GM19193 (cell line): Measurements from ENCODE around the gene LRP1B.

Experiments used
- POLR2A ChIP-seq: IDR thresholded peaks from 4 replicates; pipeline ENCODE4 v1.6.1; 2011; ENCODE audit not compliant: insufficient read depth, insufficient read length; ENCODE audit errors: extremely low read depth

Gene LRP1B

DNA sequence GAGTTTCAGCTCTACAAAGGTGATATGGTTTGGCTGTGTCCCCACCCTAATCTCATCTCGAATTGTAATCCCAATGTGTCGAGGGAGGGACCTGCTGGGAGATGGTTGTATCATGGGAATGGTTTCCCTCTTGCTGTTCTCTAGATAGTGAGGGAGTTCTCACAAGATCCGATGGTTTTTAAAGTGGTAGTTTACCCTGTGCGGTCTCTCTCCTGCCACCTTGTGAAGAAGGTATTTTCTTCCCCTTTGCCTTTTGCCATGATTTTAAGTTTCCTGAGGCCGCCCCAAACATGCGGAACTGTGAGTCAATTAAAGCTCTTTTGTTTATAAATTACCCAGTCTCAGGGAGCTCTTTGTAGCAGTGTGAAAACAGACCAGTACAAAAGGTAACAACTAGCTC is 306.0 kb downstream of the LRP1B start:
- no peak for TF ChIP-seq POLR2A

DNA sequence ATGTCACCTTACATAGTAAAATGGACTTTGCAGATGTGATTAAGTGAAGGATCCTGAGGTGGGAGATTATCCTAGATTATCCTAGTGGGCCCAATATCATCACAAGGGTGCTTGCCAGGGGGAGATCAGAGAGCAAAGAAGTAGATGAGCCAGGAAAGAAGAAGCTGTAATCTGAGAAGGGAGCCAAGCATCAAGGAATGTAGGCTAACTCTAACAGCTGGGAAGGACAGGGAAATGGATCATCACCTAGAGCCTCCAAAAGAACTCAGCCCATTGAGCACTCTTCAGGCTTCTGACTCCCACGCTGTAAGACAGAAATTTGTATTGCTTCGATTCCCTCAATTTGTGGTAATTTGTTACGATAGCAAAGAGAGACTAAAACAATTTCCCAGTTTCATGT is 309.9 kb downstream of the LRP1B start:
- TF ChIP-seq POLR2A, result no peak

DNA sequence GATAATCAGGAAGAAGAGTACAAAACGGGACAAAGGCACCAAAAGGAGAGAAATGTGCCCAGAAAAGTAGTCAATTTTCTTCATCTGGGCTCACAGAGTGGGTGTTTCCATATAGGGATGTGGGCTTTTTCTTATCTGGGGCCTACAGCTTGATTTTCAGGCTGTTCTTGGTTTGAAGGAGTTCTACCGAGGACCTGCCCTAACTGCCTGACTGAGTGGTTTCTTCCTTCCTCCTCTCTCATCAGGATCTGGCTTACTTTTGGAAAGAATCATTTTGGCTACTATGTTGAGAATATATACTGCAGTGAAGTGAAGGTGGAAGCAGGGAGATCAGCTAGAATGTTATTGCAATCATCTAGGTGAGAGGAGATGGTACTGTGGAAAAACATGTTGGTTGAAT is 316.7 kb downstream of the LRP1B start:
- no peak for TF ChIP-seq POLR2A

DNA sequence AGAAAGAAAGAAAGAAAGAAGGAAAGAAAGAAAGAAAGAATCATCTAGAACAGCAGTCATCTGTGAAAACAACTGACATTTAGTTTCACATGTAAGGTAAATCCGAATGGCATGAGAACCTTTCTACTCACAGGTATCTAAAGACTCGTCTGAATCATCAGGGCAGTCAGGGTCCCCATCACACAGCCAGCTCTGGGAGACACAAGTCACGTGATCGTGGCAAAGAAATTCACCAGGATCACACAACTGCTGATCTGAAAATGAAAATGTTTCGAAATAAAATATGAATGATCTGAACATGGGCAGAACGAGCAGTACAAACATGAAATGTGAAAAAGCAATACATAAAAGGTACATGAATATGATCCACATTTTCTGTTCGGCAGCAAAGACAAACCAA is 320.7 kb downstream of the LRP1B start:
- TF ChIP-seq POLR2A, result no peak

DNA sequence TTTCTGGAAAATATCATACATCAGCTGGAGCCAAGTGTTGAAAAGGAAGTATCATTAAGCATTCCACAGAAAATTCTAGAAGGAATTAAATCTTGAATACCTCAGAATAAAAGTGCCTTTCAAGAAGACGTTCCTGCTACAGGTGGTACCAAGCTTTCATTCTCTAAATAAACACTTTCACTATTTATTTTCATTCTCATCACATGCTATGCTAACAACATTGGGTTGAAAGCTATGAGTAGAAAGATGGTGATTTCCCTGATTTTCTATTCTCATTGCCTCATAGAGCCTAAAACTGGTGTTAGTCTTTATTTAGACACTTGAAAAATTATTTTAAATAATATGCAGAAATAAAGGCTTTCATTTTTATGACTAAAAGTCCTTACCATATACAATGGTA is 324.7 kb downstream of the LRP1B start:
- TF ChIP-seq POLR2A, result no peak

GRCh38 chr2:141805302-141805701 is 325.5 kb downstream of the LRP1B start:
- no peak for TF ChIP-seq POLR2A

DNA sequence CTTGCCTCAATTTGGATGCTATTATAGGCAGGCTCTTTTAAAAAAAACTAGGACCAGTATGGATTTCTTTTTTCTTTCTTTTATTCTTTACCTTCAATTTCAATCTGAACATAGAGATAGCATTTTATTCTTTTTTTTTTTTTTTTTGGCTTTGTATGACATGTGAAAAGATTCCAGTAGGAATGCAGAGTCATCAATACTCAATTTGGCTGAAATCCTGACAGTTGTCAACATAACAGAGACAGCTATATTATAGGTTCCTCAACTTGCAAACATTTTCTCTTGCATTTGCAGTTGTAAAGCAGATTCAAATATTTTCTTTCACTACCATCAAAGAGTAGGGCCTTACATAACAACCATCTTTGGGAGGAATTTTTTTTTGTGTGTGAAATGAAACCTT is 334.4 kb downstream of the LRP1B start:
- no peak for TF ChIP-seq POLR2A

- TF ChIP-seq POLR2A, result no peak
Measured at GRCh38 chr2:141791521-141791920, 339.3 kb downstream of the LRP1B start.

GRCh38 chr2:141782574-141782973 is 348.2 kb downstream of the LRP1B start:
- no peak for TF ChIP-seq POLR2A

DNA sequence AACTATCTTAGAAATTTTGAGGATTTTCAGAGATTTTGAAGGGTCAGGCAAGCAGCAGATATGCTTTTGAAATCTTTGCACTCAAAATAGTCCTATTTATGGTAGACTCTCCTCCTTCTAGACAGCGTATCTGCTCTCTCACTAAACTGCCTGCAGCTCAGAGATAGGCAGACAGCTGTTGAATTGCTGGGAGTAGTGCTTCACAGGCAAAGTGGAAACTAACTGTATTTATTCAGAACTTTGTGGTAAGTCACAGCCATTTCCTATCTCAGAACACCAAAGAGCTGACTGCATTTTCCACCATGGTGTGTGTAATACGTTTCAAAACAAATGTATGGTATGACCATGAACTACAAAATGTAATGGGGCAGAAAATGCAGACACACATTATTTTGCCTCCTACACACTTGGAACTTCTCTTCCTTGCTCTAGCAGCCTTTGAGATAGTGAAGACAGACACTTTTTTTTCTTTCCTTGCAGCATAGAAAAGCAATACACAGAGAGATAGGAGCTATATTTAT is 352.4 kb downstream of the LRP1B start:
- TF ChIP-seq POLR2A, result no peak

DNA sequence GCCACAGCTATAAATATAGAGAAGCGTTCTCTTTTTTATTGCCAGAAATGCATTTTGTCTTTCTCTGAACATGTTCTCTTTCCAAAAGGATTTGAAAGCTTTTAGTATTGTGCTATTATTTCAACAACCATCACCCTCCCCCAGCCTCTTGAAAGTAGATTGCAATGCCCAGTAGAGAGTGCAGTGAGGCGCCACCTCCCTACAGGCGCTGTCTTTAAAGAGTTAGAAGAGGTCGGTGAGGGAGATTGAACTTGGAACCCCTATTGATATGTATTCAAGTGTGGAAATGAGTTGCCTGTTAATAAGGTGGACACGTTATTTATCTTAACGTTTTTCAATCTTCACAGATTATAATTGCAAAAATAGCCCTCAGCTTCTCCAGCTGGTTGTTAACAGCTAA is 360.3 kb downstream of the LRP1B start:
- TF ChIP-seq POLR2A, result no peak

- no peak for TF ChIP-seq POLR2A
Measured at GRCh38 chr2:141767691-141768090, 363.1 kb downstream of the LRP1B start.

DNA sequence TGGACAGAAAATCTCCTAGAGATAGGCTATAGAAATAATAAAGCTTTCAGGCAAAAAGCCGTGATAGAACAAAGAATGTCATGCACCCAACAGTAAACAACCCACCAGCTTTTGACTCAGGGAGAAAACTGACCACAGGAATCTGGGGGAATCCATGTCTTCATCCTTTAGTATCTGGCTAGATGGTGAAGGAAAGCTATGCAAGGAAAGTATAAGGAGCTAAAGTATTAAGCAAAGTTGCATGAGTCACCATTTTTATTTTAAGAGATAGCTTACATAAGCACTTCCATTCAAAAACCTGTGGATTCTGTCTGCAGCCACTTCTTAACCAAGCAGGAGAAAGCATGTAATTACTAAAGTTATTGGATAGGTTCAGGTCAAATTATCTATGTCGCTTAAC is 363.8 kb downstream of the LRP1B start:
- TF ChIP-seq POLR2A, result no peak

DNA sequence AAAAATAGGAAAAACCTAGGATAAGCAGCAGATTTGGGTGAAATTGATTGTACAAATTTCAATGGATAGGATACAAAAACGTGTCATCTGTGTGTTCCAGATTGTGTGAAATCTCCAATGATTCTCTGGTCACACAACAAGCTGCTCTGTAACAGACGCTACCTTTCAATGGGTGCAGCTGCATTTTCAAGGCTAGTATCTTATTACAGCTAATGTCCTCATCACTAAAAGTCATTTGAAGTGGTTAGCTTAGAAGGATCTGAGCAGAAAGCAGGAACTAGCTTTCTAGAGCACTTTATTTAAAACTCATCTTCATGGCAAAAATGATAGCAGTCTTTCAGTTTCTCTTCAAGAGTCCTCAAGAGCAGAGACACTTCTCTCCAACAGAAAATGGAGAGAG is 364.6 kb downstream of the LRP1B start:
- no peak for TF ChIP-seq POLR2A

DNA sequence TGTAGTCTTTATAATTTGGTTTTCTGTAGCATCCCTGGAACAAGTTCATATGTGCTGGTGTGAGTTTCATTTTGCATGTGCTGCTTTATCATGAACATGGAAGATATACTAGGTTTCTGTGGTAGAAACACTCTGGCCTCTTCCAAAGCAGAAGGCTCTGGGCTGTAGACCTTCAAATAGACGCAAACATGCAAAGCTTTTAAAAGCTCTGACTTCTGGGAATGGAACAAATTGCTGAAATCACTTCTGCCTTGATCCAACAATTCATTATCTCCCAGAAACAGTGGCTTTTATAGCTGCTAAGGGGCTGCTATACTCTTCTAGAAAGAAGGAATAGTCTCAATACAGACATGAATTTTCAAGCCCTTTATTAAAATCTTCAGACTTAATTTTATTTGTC is 382.2 kb downstream of the LRP1B start:
- TF ChIP-seq POLR2A, result no peak

- no peak for TF ChIP-seq POLR2A
Measured at GRCh38 chr2:141741652-141742051, 389.2 kb downstream of the LRP1B start.

GRCh38 chr2:141737492-141738255 is 393.1 kb downstream of the LRP1B start:
- no peak for TF ChIP-seq POLR2A

GRCh38 chr2:141736466-141736865 is 394.4 kb downstream of the LRP1B start:
- TF ChIP-seq POLR2A, result no peak

- no peak for TF ChIP-seq POLR2A
Measured at GRCh38 chr2:141728886-141729285, 401.9 kb downstream of the LRP1B start.
